Endothelial cell of umbilical vein (primary cell): ENCODE data around the gene MDP1. TPM values are rescaled to one million over a fixed set of nuclear protein-coding genes. Genes with fewer than 3 reads are reported as not detected.

Experiments
- BruUV-seq: library from RNA; stranded (reverse); fragments of 400-500 nt; replicated peaks from 2 replicates; lab custom pipeline; 2021; lab: Mats Ljungman, UMichigan
- CTCF ChIA-PET: fragments of 300-600, 350-600 bp; sonication (Branson Sonifier 250); formaldehyde crosslinking; loops from one replicate; lab custom pipeline; 2021; ENCODE audit warnings: antibody characterized with exemption, inconsistent platforms; lab: Charles Lee
- POLR2A ChIA-PET: fragments of 300-600, 350-600 bp; sonication (Branson Sonifier 250); formaldehyde crosslinking; loops from one replicate; lab custom pipeline; 2021; ENCODE audit warnings: antibody characterized with exemption, inconsistent platforms; lab: Charles Lee
- DNase-seq: peaks from one replicate; pipeline ENCODE4 v3.0.0-alpha.2; 2011; ENCODE audit warnings: low read depth, low spot score
- FAIRE-seq: peaks from 2 replicates; lab custom pipeline; 2011; peaks lifted over from hg19 to GRCh38; lab: Jason Lieb, UNC
- H2AFZ ChIP-seq: 2 replicates; pipeline ENCODE4 v1.6.0; 2012; ENCODE audit warnings: low read depth, low read length, control low read depth, inconsistent platforms
- H3K27ac ChIP-seq: 2 replicates; pipeline ENCODE4 v1.5.1; 2011; ENCODE audit warnings: low read depth, mild to moderate bottlenecking, control low read depth, low read length, moderate library complexity; ENCODE audit not compliant: insufficient read depth
- H3K27me3 ChIP-seq, 2 experiments: 2 replicates each; pipeline versions ENCODE4 v1.6.0 to v1.6.1; 2011; ENCODE audit warnings: low read length in 2 of 2, mixed read lengths in 1 of 2; ENCODE audit not compliant: control insufficient read depth in 2 of 2, insufficient read depth in 2 of 2
- H3K36me3 ChIP-seq, 2 experiments: 2 replicates in 1 of 2; 3 replicates in 1 of 2; pipeline ENCODE4 v1.5.1; 2011; ENCODE audit warnings: low read length in 2 of 2, mild to moderate bottlenecking in 1 of 2, moderate library complexity in 1 of 2; ENCODE audit not compliant: control insufficient read depth in 2 of 2, insufficient read depth in 2 of 2; ENCODE audit errors: extremely low read depth in 1 of 2
- H3K4me1 ChIP-seq: 3 replicates; pipeline ENCODE4 v1.5.1; 2011; ENCODE audit warnings: mild to moderate bottlenecking, low read length; ENCODE audit not compliant: control insufficient read depth, insufficient read depth; ENCODE audit errors: extremely low read depth
- H3K4me2 ChIP-seq: 2 replicates; pipeline ENCODE4 v1.6.1; 2011; ENCODE audit warnings: low read length, control low read depth, mixed read lengths; ENCODE audit not compliant: insufficient read depth
- H3K4me3 ChIP-seq, 3 experiments: fragments of 200-600 bp in 1 of 3; sonication (generic), shearing (Covaris generic) in 1 of 3; replicated peaks in 1 of 3; 2 replicates each; pipeline ENCODE4 v1.5.1; 2011 to 2016; ENCODE audit warnings: control low read depth in 3 of 3, low read length in 3 of 3, mild to moderate bottlenecking in 2 of 3, inconsistent platforms in 1 of 3, low read depth in 1 of 3, moderate library complexity in 1 of 3; ENCODE audit not compliant: insufficient read depth in 1 of 3
- H3K79me2 ChIP-seq: 2 replicates; pipeline ENCODE4 v1.6.0; 2012; ENCODE audit warnings: low read length, inconsistent platforms; ENCODE audit not compliant: control insufficient read depth, insufficient read depth
- H3K9ac ChIP-seq: replicated peaks from 2 replicates; pipeline ENCODE3; 2011; ENCODE audit warnings: low read length, control low read depth; ENCODE audit not compliant: insufficient read depth; ENCODE audit errors: extremely low read depth
- H3K9me1 ChIP-seq: replicated peaks from 3 replicates; pipeline ENCODE4 v1.6.0; 2011; ENCODE audit warnings: mild to moderate bottlenecking, low read length; ENCODE audit not compliant: control insufficient read depth, insufficient read depth; ENCODE audit errors: extremely low read depth
- H3K9me3 ChIP-seq: replicated peaks from 2 replicates; pipeline ENCODE4 v1.5.1; 2012; ENCODE audit warnings: low read length, inconsistent platforms; ENCODE audit not compliant: control insufficient read depth, insufficient read depth
- H4K20me1 ChIP-seq: replicated peaks from 2 replicates; pipeline ENCODE3; 2011; ENCODE audit warnings: mild to moderate bottlenecking, low read length; ENCODE audit not compliant: control insufficient read depth, insufficient read depth; ENCODE audit errors: extremely low read depth
- FOS ChIP-seq: IDR thresholded peaks from 2 replicates; pipeline ENCODE4 v1.6.1; 2011; ENCODE audit warnings: mild to moderate bottlenecking, low read length, moderate library complexity, borderline replicate concordance; ENCODE audit not compliant: insufficient read depth
- dilution Hi-C: fragments of 300-500 bp; cut with MboI; formaldehyde crosslinking; loops from one replicate; pipeline ENCODE4 v1.15.0; 2019; ENCODE audit warnings: low sequenced_read_pairs; ENCODE audit not compliant: extremely low pct_ligation_motif_present
- intact Hi-C: fragments of 100-400 bp; cut with micrococcal nuclease; formaldehyde crosslinking; loops from one replicate; pipeline ENCODE4 v1.10.0; 2022
- polyA plus RNA-seq, 4 experiments: library from polyadenylated mRNA; depleted of rRNA in 3 of 4; stranded (reverse) in 3 of 4; unstranded in 1 of 4; fragments of >200 nt; gene quantifications; 2 replicates each; pipeline versions ENCODE4 v1.2.1 to v1.2.3, GENCODE V29; 2011 to 2012; ENCODE audit warnings: missing spikeins in 1 of 4
- total RNA-seq: library from RNA; stranded (reverse); gene quantifications from 2 replicates; pipeline ENCODE4 v1.2.3, GENCODE V29; 2021
- TF ChIP-seq, protein P1 (sequence below): IDR thresholded peaks from 2 replicates; pipeline ENCODE4 v1.6.1; 2011; ENCODE audit not compliant: insufficient read depth, insufficient read length
- TF ChIP-seq, protein P2 (sequence below), 2 donors: IDR thresholded peaks; 1 replicate in 1 of 2; 2 replicates in 1 of 2; pipeline ENCODE4 v1.5.1; 2011; ENCODE audit warnings: low read length in 2 of 2, mild to moderate bottlenecking in 2 of 2, moderate library complexity in 2 of 2, control low read depth in 1 of 2, inconsistent platforms in 1 of 2, low read depth in 1 of 2; ENCODE audit not compliant: insufficient read depth in 1 of 2; ENCODE audit errors: extremely low read depth in 1 of 2

Gene MDP1
- total and polyA plus RNA-seq, 2 donors (not counting 3 experiments of a cell fraction or from before 2014, with no cell fraction given): 8.1 to 22.7 TPM

DNA sequence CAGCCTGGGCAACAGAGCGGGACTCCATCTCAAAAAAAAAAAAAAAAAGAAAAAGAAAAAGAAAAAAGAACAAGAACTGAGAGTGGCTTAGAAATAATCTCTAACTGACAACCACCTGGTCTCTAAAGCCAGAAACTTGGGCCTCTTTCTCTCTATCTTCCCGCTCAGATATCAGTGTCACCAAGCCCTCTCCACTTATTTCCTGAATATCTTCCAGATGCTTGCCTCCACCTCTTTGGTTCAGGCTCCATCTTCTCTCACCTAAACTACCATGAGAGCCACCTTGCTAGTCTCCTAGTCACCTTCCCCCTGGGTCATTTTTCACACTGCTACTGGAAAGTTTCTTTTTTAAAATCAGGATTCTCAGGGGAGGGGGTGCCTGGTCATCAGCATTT is 18.8 kb downstream of the MDP1 start:
- Histone ChIP-seq H3K79me2 (peaks cover 35% of the 10 kb centered on the region), H3K9ac (no peak overlapping the region), H2AFZ (no peak overlapping the region), H3K9me3 (no peaks in the 10 kb centered on the region), H3K4me1 (peaks cover 16% of the 10 kb centered on the region), H3K27ac (no peak overlapping the region), H3K9me1 (no peaks in the 10 kb centered on the region), H4K20me1 (no peaks in the 10 kb centered on the region), H3K36me3 (peaks cover 5 to 12% of the 10 kb centered on the region in 2 experiments), H3K27me3 (no peaks in the 10 kb centered on the region), H3K4me3 (no peak overlapping the region), H3K4me2 (no peak overlapping the region)
- ChIA-PET CTCF (interaction anchor here (1.7 to 3.9 kb wide), 2 partner anchors 36 to 100 kb away, joined by 7 to 19 read pairs; partner anchors contain the start of gene IRF9), POLR2A (interaction anchor here (0.7 kb wide), 2 partner anchors 10 to 553 kb away, joined by 3 to 5 read pairs; no protein-coding TSS in a partner anchor)
- TF ChIP-seq, protein P1, sequence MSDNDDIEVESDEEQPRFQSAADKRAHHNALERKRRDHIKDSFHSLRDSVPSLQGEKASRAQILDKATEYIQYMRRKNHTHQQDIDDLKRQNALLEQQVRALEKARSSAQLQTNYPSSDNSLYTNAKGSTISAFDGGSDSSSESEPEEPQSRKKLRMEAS: no peak
- TF ChIP-seq, protein P2, sequence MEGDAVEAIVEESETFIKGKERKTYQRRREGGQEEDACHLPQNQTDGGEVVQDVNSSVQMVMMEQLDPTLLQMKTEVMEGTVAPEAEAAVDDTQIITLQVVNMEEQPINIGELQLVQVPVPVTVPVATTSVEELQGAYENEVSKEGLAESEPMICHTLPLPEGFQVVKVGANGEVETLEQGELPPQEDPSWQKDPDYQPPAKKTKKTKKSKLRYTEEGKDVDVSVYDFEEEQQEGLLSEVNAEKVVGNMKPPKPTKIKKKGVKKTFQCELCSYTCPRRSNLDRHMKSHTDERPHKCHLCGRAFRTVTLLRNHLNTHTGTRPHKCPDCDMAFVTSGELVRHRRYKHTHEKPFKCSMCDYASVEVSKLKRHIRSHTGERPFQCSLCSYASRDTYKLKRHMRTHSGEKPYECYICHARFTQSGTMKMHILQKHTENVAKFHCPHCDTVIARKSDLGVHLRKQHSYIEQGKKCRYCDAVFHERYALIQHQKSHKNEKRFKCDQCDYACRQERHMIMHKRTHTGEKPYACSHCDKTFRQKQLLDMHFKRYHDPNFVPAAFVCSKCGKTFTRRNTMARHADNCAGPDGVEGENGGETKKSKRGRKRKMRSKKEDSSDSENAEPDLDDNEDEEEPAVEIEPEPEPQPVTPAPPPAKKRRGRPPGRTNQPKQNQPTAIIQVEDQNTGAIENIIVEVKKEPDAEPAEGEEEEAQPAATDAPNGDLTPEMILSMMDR (IDR thresholded peaks at IDR 0.05; ENCODE audit: extremely low read depth in 1 of 2, insufficient read depth in 1 of 2, low read depth in 1 of 2, low read length in 2 of 2): no peak
- no peak for TF ChIP-seq FOS
- dilution Hi-C loops (no loop called here), intact Hi-C loops (no loop called here)
- BruUV-seq: no TSS peak
- no peak for DNase-seq
- no peak for FAIRE-seq
